Measurements from ENCODE around the gene CEP20. TPM values are rescaled to one million over a fixed set of nuclear protein-coding genes. Genes with fewer than 3 reads are reported as not detected.

The CEP20 gene
- total RNA-seq, 1 experiment from 2014 or later: 36.9 TPM

DNA sequence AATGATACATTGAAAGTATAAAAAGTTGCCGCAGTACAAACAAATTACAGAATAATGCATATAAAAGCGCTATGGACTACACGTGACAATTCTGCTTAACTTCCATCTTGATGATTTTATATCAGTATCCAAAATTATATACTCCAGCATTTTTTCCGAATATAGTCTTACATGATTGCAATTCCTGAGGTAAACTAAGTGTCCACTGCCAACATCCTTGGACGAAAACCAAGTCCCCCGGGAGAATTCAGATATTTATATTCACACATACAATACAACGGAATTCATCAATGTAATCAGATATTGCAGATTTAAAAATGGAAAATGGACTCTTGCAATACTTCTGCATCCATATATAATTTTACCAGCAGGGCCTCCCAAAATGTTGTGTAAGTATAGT lies 22.7 kb downstream of the CEP20 start:
- no peak overlapping the region for H2AFZ ChIP-seq (ENCODE audit: low read length)
- no peak overlapping the region for H4K5ac ChIP-seq (ENCODE audit: insufficient read length, low read depth, low read length)
- H3T11ph ChIP-seq (ENCODE audit: low read length): no peak overlapping the region
- no peaks in the 10 kb centered on the region for H3K79me1 ChIP-seq (ENCODE audit: insufficient read depth, low read depth, low read length, poor library complexity, severe bottlenecking)
- H3K18ac ChIP-seq (ENCODE audit: insufficient read length, low read depth, low read length): no peak overlapping the region
- no peak overlapping the region for H3K14ac ChIP-seq (ENCODE audit: insufficient read depth, low read length)
- no peaks in the 10 kb centered on the region for H3K4me1 ChIP-seq (ENCODE audit: insufficient read depth, low read length)
- no peak overlapping the region for H3K23ac ChIP-seq (ENCODE audit: insufficient read length, low read depth, low read length)
- no peak overlapping the region for H2BK5ac ChIP-seq (ENCODE audit: insufficient read length, low read length)
- no peak overlapping the region for H2BK15ac ChIP-seq (ENCODE audit: low read depth, low read length)
- DNase-seq: no peak
- TF ChIP-seq, protein P1, sequence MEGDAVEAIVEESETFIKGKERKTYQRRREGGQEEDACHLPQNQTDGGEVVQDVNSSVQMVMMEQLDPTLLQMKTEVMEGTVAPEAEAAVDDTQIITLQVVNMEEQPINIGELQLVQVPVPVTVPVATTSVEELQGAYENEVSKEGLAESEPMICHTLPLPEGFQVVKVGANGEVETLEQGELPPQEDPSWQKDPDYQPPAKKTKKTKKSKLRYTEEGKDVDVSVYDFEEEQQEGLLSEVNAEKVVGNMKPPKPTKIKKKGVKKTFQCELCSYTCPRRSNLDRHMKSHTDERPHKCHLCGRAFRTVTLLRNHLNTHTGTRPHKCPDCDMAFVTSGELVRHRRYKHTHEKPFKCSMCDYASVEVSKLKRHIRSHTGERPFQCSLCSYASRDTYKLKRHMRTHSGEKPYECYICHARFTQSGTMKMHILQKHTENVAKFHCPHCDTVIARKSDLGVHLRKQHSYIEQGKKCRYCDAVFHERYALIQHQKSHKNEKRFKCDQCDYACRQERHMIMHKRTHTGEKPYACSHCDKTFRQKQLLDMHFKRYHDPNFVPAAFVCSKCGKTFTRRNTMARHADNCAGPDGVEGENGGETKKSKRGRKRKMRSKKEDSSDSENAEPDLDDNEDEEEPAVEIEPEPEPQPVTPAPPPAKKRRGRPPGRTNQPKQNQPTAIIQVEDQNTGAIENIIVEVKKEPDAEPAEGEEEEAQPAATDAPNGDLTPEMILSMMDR (conservative IDR thresholded peaks at IDR 0.05): no peak
- peaks cover 5% of the 10 kb centered on the region; the same call in 1 of the 2 replicates for H3K27me3 Mint-ChIP-seq (ENCODE audit: low read depth)
- H3K9me3 ChIP-seq (ENCODE audit: control insufficient read depth, low read depth, low read length): no peaks in the 10 kb centered on the region
- no peak overlapping the region for H2BK120ac ChIP-seq (ENCODE audit: low read depth, low read length, poor library complexity, severe bottlenecking)
- H3K36me3 Mint-ChIP-seq (ENCODE audit: insufficient read depth in 1 of 3, low read depth in 3 of 3): peaks cover 10 to 35% (median 34%) of the 10 kb centered on the region in 3 experiments; a peak in 6 of 7 replicates
- no peaks in the 10 kb centered on the region for H3K4me1 Mint-ChIP-seq
- H4K91ac ChIP-seq (ENCODE audit: insufficient read length, low read depth, low read length): no peak overlapping the region
- H3K27ac ChIP-seq (ENCODE audit: insufficient read length, low read depth, low read length): no peak overlapping the region
- no CpG with 5 or more reads among the region's 7 CpGs for WGBS (ENCODE audit: extremely low coverage, insufficient read length, low lambda C conversion rate)
- H3K79me2 ChIP-seq (ENCODE audit: insufficient read depth, low read length): no peaks in the 10 kb centered on the region
- no peak overlapping the region for H2BK20ac ChIP-seq (ENCODE audit: low read depth, low read length, poor library complexity, severe bottlenecking)
- no peak overlapping the region for H3K4ac ChIP-seq (ENCODE audit: low read depth, low read length)
- no peaks in the 10 kb centered on the region for H4K20me1 ChIP-seq (ENCODE audit: control insufficient read depth, insufficient read depth, insufficient read length)
- no peak overlapping the region for H4K8ac ChIP-seq (replicated peaks; ENCODE audit: insufficient read length, low read depth, low read length)
- H3K4me2 ChIP-seq (ENCODE audit: insufficient read depth, insufficient read length, low read length): no peak overlapping the region
- no peaks in the 10 kb centered on the region for H3K23me2 ChIP-seq (ENCODE audit: insufficient read length, low read depth, low read length, poor library complexity, severe bottlenecking)
- no peaks in the 10 kb centered on the region for H3K9me3 Mint-ChIP-seq
- no peak overlapping the region for H2BK12ac ChIP-seq (ENCODE audit: insufficient read length, low read depth, low read length)
- no peak overlapping the region for H3K4me3 Mint-ChIP-seq
- H3K56ac ChIP-seq (ENCODE audit: insufficient read length, low read depth, low read length): no peak overlapping the region
- H3K27ac Mint-ChIP-seq: no peak overlapping the region
- no peak overlapping the region for H3K9ac ChIP-seq (ENCODE audit: extremely low read depth, insufficient read length, low read length)
- no peak overlapping the region for H2AK5ac ChIP-seq (ENCODE audit: insufficient read length, low read length)
- H3K27me3 ChIP-seq (ENCODE audit: insufficient read depth, low read length): no peaks in the 10 kb centered on the region
